ENCODE data around the gene ZNF586.
"Not testable (repeated sequence)": the region's sequence is repeated elsewhere in the genome, so short reads cannot be mapped to it uniquely, and the experiment has no call there.

ZNF586 gene

GRCh38 chr19:57800696-57801095 is 31.2 kb downstream of the ZNF586 start:
- TF ChIP-seq CTCF (IDR thresholded peaks at IDR 0.05; ENCODE audit: unreplicated experiment in 3 of 3): no peak
- Mint-ChIP-seq H3K27me3 (ENCODE audit: low read depth) (no peaks in the 10 kb centered on the region), H3K36me3 (ENCODE audit: low read depth) (peaks cover 37% of the 10 kb centered on the region), H3K9me3 (peaks cover under 1% of the 10 kb centered on the region), H3K27ac (peak overlapping the region in 2 of 3 experiments; percentile 11 to 45), H3K4me1 (peaks cover 28% of the 10 kb centered on the region), H3K4me3 (peak overlapping the region in 2 of 3 experiments; percentile 26 to 68)

DNA sequence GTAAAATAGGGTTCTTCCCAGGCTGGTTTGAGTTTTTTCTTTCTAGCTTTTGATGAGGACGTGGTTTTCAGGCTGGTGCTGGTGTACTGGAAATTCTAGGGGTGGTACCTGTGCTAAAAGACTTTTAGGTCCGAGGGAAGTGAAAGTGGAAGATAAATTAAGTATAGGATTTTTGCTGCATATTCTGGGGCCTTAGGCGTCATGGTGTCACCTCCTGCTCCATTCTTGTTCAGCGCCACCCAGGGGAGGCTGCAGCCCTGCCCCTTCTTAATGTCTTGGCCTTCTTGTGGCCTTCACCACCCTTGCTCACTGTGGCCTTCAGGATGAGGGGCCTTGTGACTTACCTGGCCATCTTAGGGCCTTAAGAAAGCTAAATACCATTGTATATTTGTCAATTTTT is 32.8 kb downstream of the ZNF586 start:
- Mint-ChIP-seq H3K9me3 (no peaks in the 10 kb centered on the region), H3K36me3 (ENCODE audit: low read depth) (peaks cover 31% of the 10 kb centered on the region), H3K4me3 (peak overlapping the region; percentile 19 to 72 (median 48)), H3K27me3 (ENCODE audit: low read depth) (no peaks in the 10 kb centered on the region), H3K4me1 (peaks cover 28% of the 10 kb centered on the region), H3K27ac (peak overlapping the region; percentile 29 to 90 (median 30))
- no peak for TF ChIP-seq CTCF (IDR thresholded peaks at IDR 0.05; ENCODE audit: unreplicated experiment in 3 of 3)

DNA sequence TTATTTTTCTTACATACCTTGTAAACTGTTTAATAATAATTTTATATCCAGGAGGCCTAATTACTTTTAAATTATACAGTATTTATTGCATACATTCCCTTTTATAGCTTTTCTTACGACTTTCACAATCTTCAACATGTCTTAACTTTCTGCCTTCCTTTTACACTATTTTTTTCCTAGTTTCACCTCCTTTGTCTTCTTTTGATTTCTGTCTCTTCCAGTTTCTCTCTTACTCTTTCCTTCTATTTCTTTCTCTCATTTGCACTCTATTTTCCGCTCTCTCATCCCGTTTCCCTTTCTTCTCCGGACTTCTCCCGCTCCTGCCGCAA is 33.8 kb downstream of the ZNF586 start:
- Mint-ChIP-seq H3K4me3 (peak overlapping the region; percentile 90), H3K27ac (peak overlapping the region; percentile 98 to 99 (median 99)), H3K27me3 (ENCODE audit: low read depth) (no peaks in the 10 kb centered on the region), H3K9me3 (no peaks in the 10 kb centered on the region), H3K4me1 (peaks cover 28% of the 10 kb centered on the region), H3K36me3 (ENCODE audit: low read depth) (peaks cover 38% of the 10 kb centered on the region)
- TF ChIP-seq CTCF (IDR thresholded peaks at IDR 0.05; ENCODE audit: unreplicated experiment in 3 of 3): no peak

DNA sequence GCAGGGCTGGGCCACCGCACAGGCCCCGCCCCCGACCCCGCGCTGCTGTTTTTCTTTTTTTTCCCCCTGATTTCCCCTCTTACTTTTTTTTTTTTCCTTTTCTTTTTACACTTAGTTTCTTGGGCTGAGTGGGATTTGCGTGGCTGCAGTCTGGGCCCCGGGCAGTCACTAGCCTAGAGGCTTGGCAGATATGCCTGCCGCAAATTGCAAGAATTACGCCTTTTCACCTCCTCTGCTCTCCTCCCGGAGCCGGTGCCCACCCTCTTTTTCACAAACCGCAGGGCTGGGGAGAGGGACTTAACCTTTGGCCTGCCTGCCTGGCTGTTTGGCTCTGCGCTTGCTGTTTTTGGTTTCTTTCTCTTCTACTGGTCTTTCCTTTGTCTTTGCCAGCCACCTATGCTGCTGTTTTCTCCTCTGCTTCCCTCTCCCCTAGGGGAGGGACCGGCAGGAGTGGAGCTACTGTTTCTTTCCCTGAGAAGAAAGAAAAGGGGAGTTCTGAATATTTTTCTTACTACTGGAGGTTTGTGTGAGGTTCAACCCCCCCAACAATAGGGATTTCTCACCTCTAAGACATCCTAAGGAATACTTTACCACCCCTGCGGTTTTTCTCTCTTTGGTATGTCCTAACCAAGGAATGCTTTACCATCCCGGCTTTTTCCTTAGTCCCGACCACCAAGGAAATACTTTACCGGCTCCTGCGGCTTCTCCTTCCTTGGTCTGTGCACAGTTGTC is 34.3 kb downstream of the ZNF586 start:
- H3K9me3 Mint-ChIP-seq: no peaks in the 10 kb centered on the region
- peaks cover 42% of the 10 kb centered on the region for H3K36me3 Mint-ChIP-seq (ENCODE audit: low read depth)
- H3K4me3 Mint-ChIP-seq: peak overlapping the region; percentile 90
- TF ChIP-seq CTCF (IDR thresholded peaks at IDR 0.05; ENCODE audit: unreplicated experiment in 3 of 3): no peak
- H3K27me3 Mint-ChIP-seq (ENCODE audit: low read depth): no peaks in the 10 kb centered on the region
- peaks cover 28% of the 10 kb centered on the region for H3K4me1 Mint-ChIP-seq
- peak overlapping the region; percentile 98 to 99 (median 99) for H3K27ac Mint-ChIP-seq

- peak overlapping the region in 2 of 3 experiments; percentile 31 to 59 for H3K27ac Mint-ChIP-seq
- peaks cover 50% of the 10 kb centered on the region for H3K36me3 Mint-ChIP-seq (ENCODE audit: low read depth)
- no peaks in the 10 kb centered on the region for H3K27me3 Mint-ChIP-seq (ENCODE audit: low read depth)
- H3K4me3 Mint-ChIP-seq: no peak overlapping the region
- H3K4me1 Mint-ChIP-seq: peaks cover 26% of the 10 kb centered on the region
- H3K9me3 Mint-ChIP-seq: no peaks in the 10 kb centered on the region
- no peak for TF ChIP-seq CTCF (IDR thresholded peaks at IDR 0.05; ENCODE audit: unreplicated experiment in 3 of 3)
Observed at GRCh38 chr19:57807541-57807940, 38.1 kb downstream of the ZNF586 start.

GRCh38 chr19:57810410-57811295 is 41.2 kb downstream of the ZNF586 start:
- H3K9me3 Mint-ChIP-seq; H3K27me3 Mint-ChIP-seq (ENCODE audit: low read depth): not testable (repeated sequence)
- Mint-ChIP-seq H3K36me3 (ENCODE audit: low read depth) (peaks cover 57% of the 10 kb centered on the region), H3K27ac (peak overlapping the region in 2 of 3 experiments; percentile 83 to 97), H3K4me3 (peak overlapping the region; percentile 50 to 63 (median 61)), H3K4me1 (peaks cover 30% of the 10 kb centered on the region)

Data from nephron (organoid).